Activated naive CD4-positive, alpha-beta T cell (primary cell): Measurements from ENCODE around the gene OR5K2.

Experiments used
- DNase-seq, 4 experiments: peaks; one replicate each; lab custom pipeline; 2025; lab: John Stamatoyannopoulos, UW

Gene OR5K2

GRCh38 chr3:98497381-98497780, at the start of gene OR5K2:
Gene OR5K2 (plus strand): TSS chr3:98497681. CDS start chr3:98497681, 0 bp downstream.
- DNase-seq, result no peak

GRCh38 chr3:98449606-98450193, 47.8 kb upstream of the OR5K2 start:
- no peak for DNase-seq

- DNase-seq, result no peak
Observed at GRCh38 chr3:98450372-98450771, 47.1 kb upstream of the OR5K2 start.

GRCh38 chr3:98453827-98454226, 43.7 kb upstream of the OR5K2 start:
- DNase-seq, result no peak

- DNase-seq, result no peak
Observed at GRCh38 chr3:98454929-98455328, 42.6 kb upstream of the OR5K2 start.

GRCh38 chr3:98457543-98457942, 39.9 kb upstream of the OR5K2 start:
- no peak for DNase-seq

GRCh38 chr3:98460220-98460619, 37.3 kb upstream of the OR5K2 start:
- DNase-seq, result no peak

- DNase-seq, result no peak
Observed at GRCh38 chr3:98462901-98463300, 34.6 kb upstream of the OR5K2 start, which contains the start of gene OR5K1. Gene OR5K1 (plus strand): TSS chr3:98463201. CDS start chr3:98469577, 6,376 bp downstream.

- DNase-seq, result no peak
Observed at GRCh38 chr3:98482717-98483482, 14.6 kb upstream of the OR5K2 start.

GRCh38 chr3:98483626-98484025, 13.9 kb upstream of the OR5K2 start:
- DNase-seq, result no peak

GRCh38 chr3:98500019-98500418, 2.5 kb downstream of the OR5K2 start:
- no peak for DNase-seq

- DNase-seq, result no peak
Observed at GRCh38 chr3:98501270-98501669, 3.8 kb downstream of the OR5K2 start.

GRCh38 chr3:98501863-98502576, 4.5 kb downstream of the OR5K2 start:
- DNase-seq, result no peak

GRCh38 chr3:98504539-98504938, 7.1 kb downstream of the OR5K2 start:
- no peak for DNase-seq

- DNase-seq, result no peak
Observed at GRCh38 chr3:98508582-98508981, 11.1 kb downstream of the OR5K2 start.

- DNase-seq, result no peak
Observed at GRCh38 chr3:98512576-98512975, 15.1 kb downstream of the OR5K2 start.

- no peak for DNase-seq
Observed at GRCh38 chr3:98513091-98513511, 15.6 kb downstream of the OR5K2 start.

- no peak for DNase-seq
Observed at GRCh38 chr3:98513736-98514135, 16.3 kb downstream of the OR5K2 start.

- no peak for DNase-seq
Observed at GRCh38 chr3:98514948-98515347, 17.5 kb downstream of the OR5K2 start.

GRCh38 chr3:98518816-98519215, 21.3 kb downstream of the OR5K2 start:
- DNase-seq, result no peak

- no peak for DNase-seq
Observed at GRCh38 chr3:98519351-98519750, 21.9 kb downstream of the OR5K2 start.

GRCh38 chr3:98521897-98522543, 24.5 kb downstream of the OR5K2 start:
- DNase-seq, result peak in 1 of 4 experiments; percentile 2
